ENCODE data around the gene MBD5. TPM values are rescaled to one million over a fixed set of nuclear protein-coding genes. Genes with fewer than 3 reads are reported as not detected.

MBD5 gene
- total and polyA plus RNA-seq, 3 donors from 2014 or later: 29.0 to 60.3 (median 55.4) TPM

- H3K4me3 ChIP-seq: no peak overlapping the region
- 86 to 94% methylated on average over 2 of the region's 2 CpGs for WGBS, 2 donors
- TF ChIP-seq POLR2A (IDR thresholded peaks at IDR 0.05): no peak
- TF ChIP-seq, protein P1, sequence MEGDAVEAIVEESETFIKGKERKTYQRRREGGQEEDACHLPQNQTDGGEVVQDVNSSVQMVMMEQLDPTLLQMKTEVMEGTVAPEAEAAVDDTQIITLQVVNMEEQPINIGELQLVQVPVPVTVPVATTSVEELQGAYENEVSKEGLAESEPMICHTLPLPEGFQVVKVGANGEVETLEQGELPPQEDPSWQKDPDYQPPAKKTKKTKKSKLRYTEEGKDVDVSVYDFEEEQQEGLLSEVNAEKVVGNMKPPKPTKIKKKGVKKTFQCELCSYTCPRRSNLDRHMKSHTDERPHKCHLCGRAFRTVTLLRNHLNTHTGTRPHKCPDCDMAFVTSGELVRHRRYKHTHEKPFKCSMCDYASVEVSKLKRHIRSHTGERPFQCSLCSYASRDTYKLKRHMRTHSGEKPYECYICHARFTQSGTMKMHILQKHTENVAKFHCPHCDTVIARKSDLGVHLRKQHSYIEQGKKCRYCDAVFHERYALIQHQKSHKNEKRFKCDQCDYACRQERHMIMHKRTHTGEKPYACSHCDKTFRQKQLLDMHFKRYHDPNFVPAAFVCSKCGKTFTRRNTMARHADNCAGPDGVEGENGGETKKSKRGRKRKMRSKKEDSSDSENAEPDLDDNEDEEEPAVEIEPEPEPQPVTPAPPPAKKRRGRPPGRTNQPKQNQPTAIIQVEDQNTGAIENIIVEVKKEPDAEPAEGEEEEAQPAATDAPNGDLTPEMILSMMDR (IDR thresholded peaks at IDR 0.05): no peak
- intact Hi-C loops (cut with DNase I; ENCODE audit: low total_unique reads): no loop called here
- DNase-seq: no peak
- no peak overlapping the region for H3K27ac ChIP-seq
- no peaks in the 10 kb centered on the region for H3K9me3 ChIP-seq
- no peaks in the 10 kb centered on the region for H3K36me3 ChIP-seq (ENCODE audit: low read depth, missing control alignments)
- no peaks in the 10 kb centered on the region for H3K27me3 ChIP-seq
- H3K4me1 ChIP-seq: no peaks in the 10 kb centered on the region
These were observed 285.1 kb downstream of the MBD5 start for GRCh38 chr2:148306027-148306426.

DNA sequence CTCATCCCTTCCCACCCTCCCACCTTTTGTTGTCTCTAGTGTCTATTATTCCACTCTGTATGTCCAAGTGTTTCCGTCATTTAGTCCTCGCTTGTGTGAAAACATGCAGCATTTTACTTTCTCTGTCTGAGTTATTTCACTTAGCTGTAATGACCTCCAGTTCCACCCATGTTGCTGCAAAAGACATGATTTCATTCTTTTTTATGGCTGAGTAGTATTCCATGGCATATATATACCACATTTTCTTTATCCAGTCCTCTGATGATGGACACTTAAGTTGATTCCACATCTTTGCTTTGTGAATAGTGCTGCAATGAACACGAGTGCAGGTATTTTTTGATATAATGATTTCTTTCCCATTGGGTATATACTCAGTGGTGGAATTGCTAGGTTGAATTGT, 296.7 kb downstream of the MBD5 start:
- intact Hi-C loops (cut with DNase I; ENCODE audit: low total_unique reads): no loop called here
- Histone ChIP-seq H3K9me3 (no peaks in the 10 kb centered on the region), H3K27ac (no peak overlapping the region), H3K4me3 (no peak overlapping the region), H3K4me1 (no peaks in the 10 kb centered on the region), H3K36me3 (ENCODE audit: low read depth, missing control alignments) (no peaks in the 10 kb centered on the region), H3K27me3 (no peaks in the 10 kb centered on the region)
- no peak for DNase-seq
- no peak for TF ChIP-seq POLR2A (IDR thresholded peaks at IDR 0.05)
- TF ChIP-seq, protein P1 (IDR thresholded peaks at IDR 0.05): no peak
- WGBS, 2 donors: 63 to 67% methylated on average over 3 of the region's 3 CpGs

DNA sequence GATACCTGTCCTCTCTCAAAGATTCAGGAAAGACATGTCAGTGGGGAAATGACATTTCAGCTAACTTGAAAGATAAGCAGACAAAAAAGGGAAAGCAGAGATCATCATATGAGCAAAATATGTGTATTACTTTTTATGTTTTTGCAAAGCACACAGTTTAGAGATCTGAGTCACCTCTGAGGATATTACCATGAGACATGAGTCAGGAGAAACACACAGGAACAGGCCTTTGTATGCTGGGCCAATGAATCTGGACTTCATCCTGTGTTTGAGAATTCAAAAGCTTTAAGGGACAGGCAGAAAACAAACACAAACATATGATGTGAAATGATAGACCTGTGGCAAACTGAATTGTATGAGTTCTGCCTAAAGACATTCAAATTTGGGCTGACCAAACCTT, 317.6 kb downstream of the MBD5 start:
- TF ChIP-seq POLR2A (IDR thresholded peaks at IDR 0.05): no peak
- TF ChIP-seq, protein P1 (IDR thresholded peaks at IDR 0.05): no peak
- intact Hi-C loops (cut with DNase I; ENCODE audit: low total_unique reads): no loop called here
- no peak for DNase-seq
- Histone ChIP-seq H3K9me3 (no peaks in the 10 kb centered on the region), H3K4me3 (no peak overlapping the region), H3K4me1 (no peaks in the 10 kb centered on the region), H3K27ac (no peak overlapping the region), H3K36me3 (ENCODE audit: low read depth, missing control alignments) (no peaks in the 10 kb centered on the region), H3K27me3 (no peaks in the 10 kb centered on the region)

DNA sequence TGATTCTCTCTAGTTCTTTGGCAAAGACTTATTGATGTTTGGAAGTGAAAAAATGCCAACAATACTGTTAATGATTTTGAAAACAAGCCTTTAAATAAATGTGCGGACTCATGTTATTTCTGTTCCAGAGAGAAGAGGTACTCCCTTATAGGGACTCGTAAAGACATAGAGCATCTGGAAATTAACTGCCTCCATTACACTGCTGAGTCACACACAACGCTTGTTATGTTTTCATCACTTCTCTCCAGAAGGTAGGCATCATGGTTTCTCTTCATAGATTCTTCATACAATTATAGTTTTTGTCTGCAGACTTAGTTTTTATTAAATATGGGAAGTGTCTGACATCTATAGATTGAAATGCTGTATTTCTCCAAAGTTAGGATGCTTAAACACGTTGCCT, 321.2 kb downstream of the MBD5 start:
- H3K27me3 ChIP-seq: peaks cover 4% of the 10 kb centered on the region
- H3K4me3 ChIP-seq: no peak overlapping the region
- no peak for TF ChIP-seq POLR2A (IDR thresholded peaks at IDR 0.05)
- TF ChIP-seq, protein P1 (IDR thresholded peaks at IDR 0.05): no peak
- DNase-seq: no peak
- intact Hi-C loops (cut with DNase I; ENCODE audit: low total_unique reads): no loop called here
- WGBS, 2 donors: 93 to 94% methylated on average over 4 of the region's 4 CpGs
- no peak overlapping the region for H3K27ac ChIP-seq
- H3K4me1 ChIP-seq: no peaks in the 10 kb centered on the region
- no peaks in the 10 kb centered on the region for H3K36me3 ChIP-seq (ENCODE audit: low read depth, missing control alignments)
- no peaks in the 10 kb centered on the region for H3K9me3 ChIP-seq

DNA sequence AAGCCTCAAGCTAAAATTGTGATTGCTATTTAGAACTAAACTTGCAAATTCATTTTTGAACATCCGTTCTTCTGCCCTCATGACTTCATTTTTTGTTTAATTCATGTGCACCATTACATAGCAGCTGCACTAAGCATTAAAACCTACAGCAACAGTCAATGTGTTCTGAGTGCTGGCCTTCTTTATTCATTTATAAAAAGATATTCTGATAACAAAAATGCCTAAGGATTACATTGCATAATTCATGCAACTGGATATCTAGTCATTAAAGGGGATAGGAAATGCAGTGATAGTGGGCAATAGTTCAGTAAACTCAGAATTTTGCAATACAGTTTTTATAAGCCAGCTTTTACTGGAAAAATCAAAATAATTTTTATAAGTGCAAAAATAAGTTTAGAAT, 329.3 kb downstream of the MBD5 start:
- Histone ChIP-seq H3K27ac (no peak overlapping the region), H3K4me3 (no peak overlapping the region), H3K36me3 (ENCODE audit: low read depth, missing control alignments) (no peaks in the 10 kb centered on the region), H3K27me3 (peaks cover 4% of the 10 kb centered on the region), H3K9me3 (no peaks in the 10 kb centered on the region), H3K4me1 (no peaks in the 10 kb centered on the region)
- TF ChIP-seq POLR2A (IDR thresholded peaks at IDR 0.05): no peak
- TF ChIP-seq, protein P1 (IDR thresholded peaks at IDR 0.05): no peak
- 85 to 90% methylated on average over 1 of the region's 1 CpG for WGBS, 2 donors
- intact Hi-C loops (cut with DNase I; ENCODE audit: low total_unique reads): no loop called here
- no peak for DNase-seq
